ENCODE results near the gene RAD1.

The RAD1 gene

DNA sequence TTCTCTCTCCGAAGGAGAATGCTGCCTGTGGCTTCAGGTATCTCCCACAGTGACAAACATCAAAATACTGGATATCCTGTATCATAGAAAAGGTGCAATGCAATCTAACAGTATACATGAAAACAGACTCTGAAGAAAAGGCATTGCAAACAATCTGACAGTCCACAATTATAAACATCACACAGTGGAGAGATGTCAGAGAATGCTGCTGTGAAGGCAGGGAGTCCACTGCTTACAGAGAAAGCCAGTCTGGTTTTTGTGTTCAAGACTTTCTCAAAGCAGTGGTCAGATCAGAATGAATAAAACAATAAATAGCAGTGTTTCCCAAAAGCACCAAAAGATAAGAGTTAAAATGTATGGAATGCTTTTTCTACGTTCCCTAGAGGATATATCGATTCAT, 47.6 kb downstream of the RAD1 start:
- no peak for DNase-seq
- TF ChIP-seq GATA1 (IDR thresholded peaks at IDR 0.05; ENCODE audit: low read depth, low read length) (no peak), POLR2A (IDR thresholded peaks at IDR 0.05; ENCODE audit: low read length) (no peak)

DNA sequence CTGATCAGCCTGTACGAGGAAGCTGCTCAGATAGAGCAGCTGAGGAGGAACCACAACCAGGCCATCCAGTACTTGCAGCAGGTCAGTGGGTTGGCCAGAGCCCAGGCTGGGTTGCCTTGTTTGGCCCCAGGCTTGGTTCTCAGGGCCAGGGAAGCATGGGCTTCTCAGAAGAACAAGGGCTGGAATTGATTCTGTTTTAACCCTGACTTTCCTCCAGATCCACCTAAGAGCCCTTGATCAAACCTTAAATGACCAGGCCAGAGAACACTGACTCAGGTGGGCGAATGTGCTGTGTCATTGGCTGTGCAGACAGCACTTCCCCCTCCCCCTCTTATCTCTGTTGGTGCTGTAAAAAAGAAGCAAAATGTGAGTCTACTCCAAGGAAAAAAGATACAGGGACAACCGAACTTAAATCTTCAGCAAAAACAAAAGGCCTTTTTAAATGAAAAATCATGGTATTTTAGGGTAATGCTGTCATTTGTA, 48.3 kb downstream of the RAD1 start:
- DNase-seq = peak; percentile 57 to 68
- TF ChIP-seq GATA1 (IDR thresholded peaks at IDR 0.05; ENCODE audit: low read depth, low read length) = no peak
- no peak for TF ChIP-seq POLR2A (IDR thresholded peaks at IDR 0.05; ENCODE audit: low read length)

DNA sequence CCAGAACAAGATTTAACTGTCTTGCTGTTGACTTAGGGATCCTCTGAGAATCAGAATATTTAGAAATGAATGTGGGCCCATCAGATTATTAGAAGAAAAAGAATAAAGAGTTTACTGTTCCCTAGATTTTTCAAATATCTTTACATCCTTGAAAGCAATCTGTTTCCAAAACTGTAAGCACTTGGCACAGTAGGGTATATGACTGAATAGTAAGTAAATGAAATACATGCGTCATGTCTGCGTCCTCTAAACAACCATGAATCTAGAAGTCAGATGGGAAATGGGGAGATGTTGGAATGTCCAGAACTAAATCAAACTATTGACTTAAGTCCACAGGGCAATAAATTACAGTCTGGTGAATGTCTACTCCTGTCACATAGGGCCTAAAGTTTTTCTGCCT, 50.2 kb downstream of the RAD1 start:
- DNase-seq = no peak
- TF ChIP-seq POLR2A (IDR thresholded peaks at IDR 0.05; ENCODE audit: low read length) (no peak), GATA1 (IDR thresholded peaks at IDR 0.05; ENCODE audit: low read depth, low read length) (no peak)

DNA sequence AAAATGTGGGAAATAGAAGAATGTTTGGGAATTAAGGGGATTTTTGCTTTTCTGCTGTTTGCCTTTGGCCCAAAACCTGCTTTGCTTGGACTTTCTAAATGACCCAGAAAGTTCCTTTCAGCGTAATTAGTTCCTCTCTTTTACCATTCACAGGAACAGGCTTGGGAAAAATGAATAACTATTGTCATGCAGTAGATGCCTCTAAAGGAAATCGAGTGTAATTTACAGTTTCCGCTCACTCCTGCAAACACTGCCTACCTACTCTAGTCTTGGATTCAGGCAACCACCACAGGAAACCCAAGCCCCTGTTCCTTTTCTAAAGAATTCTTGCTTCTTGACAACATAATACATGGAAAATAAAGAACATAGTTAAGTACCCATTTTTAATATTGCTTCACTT, 51.4 kb downstream of the RAD1 start:
- DNase-seq = no peak
- no peak for TF ChIP-seq GATA1 (IDR thresholded peaks at IDR 0.05; ENCODE audit: low read depth, low read length)
- no peak for TF ChIP-seq POLR2A (IDR thresholded peaks at IDR 0.05; ENCODE audit: low read length)

DNA sequence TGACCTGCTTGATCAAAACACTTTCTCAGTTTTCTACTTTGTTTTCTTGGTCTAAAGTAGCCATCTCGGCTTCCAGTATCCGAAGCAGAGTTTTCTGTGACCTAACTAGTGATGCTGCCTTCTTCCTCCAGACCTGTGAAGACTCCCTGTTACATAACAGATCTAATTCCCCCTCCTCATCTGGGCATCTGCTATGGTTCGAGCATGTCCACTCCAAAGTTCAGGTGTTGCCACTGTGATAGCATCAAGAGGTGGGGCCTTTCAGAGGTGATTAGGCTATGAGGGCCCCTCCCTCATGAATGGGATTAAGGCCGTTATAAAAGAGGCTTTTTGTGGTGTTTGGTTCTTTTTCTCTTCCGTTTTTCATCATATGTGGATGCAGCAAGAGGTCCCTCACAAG, 56.1 kb downstream of the RAD1 start:
- DNase-seq = no peak
- no peak for TF ChIP-seq POLR2A (IDR thresholded peaks at IDR 0.05; ENCODE audit: low read length)
- TF ChIP-seq GATA1 (IDR thresholded peaks at IDR 0.05; ENCODE audit: low read depth, low read length) = no peak

DNA sequence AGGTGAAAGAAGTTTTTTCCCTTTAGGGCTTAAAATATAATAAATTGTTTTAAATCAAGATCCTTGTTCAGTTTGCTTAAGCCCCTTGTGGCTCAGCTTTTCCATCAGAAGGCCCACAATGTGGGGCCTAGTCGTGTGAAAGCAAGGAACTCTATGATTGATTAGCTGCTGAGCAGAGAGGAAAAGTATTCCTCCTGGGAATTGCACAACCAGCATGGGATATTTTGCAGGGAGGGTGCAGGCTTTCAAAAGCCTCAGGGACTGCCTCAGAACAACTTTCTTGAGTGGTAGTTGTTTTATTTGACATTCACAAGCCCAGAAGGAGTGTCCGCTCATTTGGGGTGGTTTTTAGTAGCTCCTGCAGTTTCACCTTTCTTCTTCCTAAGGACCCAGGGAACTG, 56.5 kb downstream of the RAD1 start:
- DNase-seq = no peak
- no peak for TF ChIP-seq POLR2A (IDR thresholded peaks at IDR 0.05; ENCODE audit: low read length)
- TF ChIP-seq GATA1 (IDR thresholded peaks at IDR 0.05; ENCODE audit: low read depth, low read length) = no peak

DNA sequence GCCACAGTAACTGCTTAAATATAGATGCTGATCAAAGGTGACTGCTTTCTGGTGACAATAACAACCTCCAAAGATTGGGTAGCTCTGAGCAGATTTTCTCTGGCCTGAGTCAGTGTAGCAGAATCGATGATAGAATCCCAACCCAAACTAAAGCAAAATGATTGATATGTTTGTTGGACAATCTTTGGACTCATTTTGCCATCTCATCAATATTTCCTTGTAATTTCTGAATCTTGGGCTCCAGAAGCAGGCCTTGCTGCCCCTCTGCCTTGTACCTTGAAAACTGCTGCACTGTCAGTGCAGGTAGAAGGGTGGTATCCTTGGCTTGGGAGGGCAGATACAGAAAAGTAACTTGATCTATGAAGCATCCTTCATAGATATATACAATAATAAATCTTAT, 57.4 kb downstream of the RAD1 start:
- TF ChIP-seq GATA1 (IDR thresholded peaks at IDR 0.05; ENCODE audit: low read depth, low read length) = no peak
- TF ChIP-seq POLR2A (IDR thresholded peaks at IDR 0.05; ENCODE audit: low read length) = no peak
- no peak for DNase-seq

DNA sequence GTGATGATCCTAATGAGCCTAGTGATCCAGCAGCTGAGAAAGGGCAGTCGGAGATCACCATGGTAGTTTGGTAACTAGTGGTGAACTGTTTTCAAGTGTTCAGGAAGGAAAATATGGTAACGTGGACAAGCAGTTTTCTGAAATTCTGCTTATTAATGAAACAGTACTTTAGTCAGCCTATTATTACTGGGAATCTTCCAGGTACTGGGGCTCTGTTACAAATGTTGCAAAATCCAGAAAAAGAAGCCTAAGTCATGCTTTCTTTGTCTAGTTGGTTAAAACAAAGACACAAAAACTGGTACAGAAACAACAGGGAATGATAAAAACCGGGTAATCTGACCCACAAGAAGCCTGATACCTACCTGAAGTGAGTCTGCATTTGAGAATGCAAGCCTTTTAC, 58.1 kb downstream of the RAD1 start:
- DNase-seq = no peak

More for the DNA sequence above, 58.1 kb downstream of the RAD1 start:
- TF ChIP-seq GATA1 (IDR thresholded peaks at IDR 0.05; ENCODE audit: low read depth, low read length) (no peak), POLR2A (IDR thresholded peaks at IDR 0.05; ENCODE audit: low read length) (no peak)
